Myocyte (in vitro differentiated cells): ENCODE measurements around the gene GUK1. TPM values are rescaled to one million over a fixed set of nuclear protein-coding genes. Genes with fewer than 3 reads are reported as not detected.
"Not testable (repeated sequence)": the region's sequence is repeated elsewhere in the genome, so short reads cannot be mapped to it uniquely, and the experiment has no call there.

ENCODE experiments used
- DNase-seq: peaks from one replicate; pipeline ENCODE4 v3.0.0-alpha.2; 2012; ENCODE audit warnings: low read depth
- total RNA-seq: library from RNA; depleted of rRNA; stranded (reverse); fragments of >200 nt; gene quantifications from 2 replicates; pipeline ENCODE4 v1.2.3, GENCODE V29; 2014

GUK1 gene
- total RNA-seq, 1 donor from 2014 or later = 214 TPM

DNA sequence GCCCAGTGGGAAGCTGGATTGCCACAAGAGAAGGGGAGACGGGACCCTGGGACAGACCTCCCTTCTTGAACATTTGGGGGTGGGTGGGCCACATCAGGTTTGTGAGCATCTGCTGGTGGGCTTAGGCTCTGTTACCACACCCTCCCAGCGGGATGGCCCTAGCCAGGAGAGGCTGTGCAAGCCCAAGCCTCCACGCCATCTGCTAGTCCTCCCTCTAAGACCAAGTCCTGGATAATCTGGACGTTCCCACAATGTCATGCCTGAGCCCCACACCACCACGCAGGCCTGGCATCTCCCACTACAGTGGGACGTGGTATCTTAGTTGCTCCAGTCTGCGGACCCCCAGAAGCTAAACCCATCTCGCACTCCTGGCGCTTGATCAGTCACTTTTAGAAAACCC, 21.8 kb downstream of the GUK1 start:
- no peak for DNase-seq

DNA sequence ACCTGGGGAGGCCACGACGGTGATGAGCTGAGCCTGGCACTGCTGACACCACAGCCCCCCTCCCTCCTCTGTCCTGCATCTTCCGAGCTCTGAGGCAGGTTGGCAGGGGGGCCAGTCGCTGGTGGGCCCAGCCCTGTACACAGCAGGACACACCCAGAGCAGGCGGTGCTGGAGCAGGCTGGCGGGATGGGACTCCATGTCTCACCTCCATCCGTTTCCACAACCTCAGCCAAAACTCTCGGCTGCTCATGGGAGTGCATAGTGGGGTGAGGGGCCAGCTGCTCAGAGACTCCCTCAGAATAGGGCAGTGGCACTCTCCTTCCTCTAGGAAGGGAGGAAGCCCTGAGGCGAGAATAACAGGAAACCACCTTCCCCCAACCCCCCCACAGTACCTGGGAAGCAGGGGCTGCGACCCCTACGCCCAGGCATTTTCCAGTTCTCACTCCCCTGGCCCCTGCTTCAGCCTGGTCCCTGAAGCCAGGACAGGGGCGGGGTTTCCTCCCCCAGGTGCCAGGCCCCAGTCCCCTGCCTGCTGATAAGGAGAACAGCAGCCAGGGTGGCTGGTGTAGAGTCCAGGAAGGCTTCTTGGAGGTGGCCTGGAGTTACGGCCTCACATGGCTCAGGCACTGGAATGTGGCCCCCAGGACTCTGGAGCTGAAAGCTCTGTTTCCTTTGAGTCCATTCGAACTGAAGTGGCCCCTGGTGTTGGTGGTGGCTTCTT, 22.4 kb downstream of the GUK1 start:
- no peak for DNase-seq

DNA sequence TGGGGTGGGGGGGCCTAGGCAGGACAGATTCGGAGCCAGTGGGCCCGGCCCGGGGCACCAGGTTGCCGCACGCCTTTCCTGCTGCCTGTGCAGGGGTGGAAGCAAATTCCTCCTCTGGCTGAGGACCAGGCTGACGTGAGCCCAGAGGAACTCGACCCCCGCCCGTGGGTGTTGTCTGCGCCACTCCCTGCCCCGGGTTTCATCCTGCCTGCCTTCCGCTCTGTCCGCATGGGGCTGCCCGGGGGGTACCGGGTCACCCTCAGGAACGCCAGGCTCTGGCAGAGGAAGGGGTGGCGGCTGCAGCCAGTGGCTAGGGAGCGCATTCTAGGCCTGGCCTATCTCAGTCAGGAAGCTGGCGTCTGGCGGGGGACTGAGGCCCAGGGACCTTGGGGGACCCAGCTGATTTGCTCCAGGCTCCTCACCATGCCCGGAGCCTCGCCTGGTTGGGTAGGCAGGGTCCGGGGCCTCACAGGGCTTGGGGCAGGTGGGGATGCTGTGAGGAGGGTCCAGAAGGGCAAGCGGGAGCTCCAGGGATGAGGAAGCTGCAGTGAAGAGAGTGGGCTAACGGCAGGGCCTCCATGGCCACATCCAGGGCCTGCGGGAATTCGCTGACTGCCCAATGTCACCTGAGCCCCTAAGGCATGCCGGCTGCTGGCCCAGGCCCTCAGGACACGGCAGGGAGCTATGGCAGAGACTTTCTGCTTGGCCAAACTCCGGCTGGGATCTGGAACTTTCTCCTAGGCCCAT, 23.1 kb downstream of the GUK1 start:
- DNase-seq = peak; percentile 22

DNA sequence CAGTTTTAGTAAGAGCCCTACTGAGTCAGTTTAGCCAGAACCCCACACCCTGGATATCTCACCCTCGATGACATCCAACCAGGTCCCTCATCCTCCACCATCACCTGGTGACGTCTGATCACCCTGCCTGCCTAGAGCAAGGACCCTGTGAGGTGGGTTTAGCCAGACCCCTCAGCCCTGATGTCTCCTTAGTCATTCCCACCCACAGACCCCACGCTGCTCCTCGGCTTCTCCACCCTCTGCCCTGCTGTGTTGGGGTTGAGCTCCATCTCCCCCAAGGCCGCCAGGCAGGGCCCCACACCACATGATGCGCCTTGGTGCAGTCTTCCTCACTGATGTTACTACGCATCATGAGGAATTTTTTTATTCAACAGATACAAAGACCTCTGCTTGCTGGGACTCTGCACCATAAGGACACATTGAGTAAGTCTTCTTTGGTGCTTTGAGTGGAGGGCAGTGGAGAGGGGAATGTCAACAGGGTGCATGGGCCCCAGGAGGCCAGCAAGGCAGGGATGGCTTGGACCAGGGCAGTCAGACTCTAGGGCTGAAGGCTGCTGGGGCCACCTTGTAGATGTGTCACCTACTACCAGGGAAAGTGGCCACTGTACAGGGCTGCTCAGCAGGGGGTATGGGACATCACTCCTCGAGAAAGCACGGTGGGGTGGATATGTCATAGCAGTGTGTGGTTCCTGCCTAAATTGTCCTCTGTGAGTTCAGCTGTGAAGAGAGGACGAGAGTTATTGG, 23.9 kb downstream of the GUK1 start:
- DNase-seq = no peak

DNA sequence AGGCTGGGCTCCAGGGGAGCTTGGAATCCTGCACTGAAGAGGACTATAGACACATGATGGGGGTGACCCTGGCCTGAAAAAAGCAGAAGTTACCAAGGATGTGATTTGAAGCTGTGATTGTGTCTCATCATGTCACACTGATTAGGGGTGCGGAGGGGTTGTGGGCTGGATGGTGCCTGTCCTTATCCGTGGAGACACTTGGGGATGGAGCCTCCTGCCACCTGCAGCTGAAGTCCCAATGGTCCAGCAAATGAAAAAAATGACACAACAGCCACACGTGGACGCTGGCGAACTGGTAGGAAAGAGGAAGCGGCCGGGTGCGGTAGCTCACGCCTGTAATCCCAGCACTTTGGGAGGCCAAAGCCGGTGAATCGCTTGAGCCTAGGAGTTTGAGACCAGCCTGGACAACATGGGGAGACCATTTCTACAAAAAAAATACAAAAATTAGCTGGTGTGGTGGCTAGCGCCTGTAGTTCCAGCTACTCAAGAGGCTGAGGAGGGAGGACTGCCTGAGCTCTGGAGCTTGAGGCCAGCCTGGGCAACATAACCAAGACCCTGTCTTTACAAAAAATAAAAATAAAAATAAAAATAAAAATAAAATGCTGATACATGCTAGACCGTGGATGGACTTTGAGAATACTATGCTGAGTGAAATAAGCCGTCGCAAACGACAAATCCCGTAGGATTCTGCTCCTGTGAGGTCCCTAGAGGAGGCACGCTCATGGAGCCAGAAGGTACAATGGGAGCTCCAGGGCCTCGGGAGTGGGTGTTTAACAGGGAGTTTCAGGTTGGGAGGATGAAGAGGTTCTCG, 24.7 kb downstream of the GUK1 start:
- DNase-seq = no peak

DNA sequence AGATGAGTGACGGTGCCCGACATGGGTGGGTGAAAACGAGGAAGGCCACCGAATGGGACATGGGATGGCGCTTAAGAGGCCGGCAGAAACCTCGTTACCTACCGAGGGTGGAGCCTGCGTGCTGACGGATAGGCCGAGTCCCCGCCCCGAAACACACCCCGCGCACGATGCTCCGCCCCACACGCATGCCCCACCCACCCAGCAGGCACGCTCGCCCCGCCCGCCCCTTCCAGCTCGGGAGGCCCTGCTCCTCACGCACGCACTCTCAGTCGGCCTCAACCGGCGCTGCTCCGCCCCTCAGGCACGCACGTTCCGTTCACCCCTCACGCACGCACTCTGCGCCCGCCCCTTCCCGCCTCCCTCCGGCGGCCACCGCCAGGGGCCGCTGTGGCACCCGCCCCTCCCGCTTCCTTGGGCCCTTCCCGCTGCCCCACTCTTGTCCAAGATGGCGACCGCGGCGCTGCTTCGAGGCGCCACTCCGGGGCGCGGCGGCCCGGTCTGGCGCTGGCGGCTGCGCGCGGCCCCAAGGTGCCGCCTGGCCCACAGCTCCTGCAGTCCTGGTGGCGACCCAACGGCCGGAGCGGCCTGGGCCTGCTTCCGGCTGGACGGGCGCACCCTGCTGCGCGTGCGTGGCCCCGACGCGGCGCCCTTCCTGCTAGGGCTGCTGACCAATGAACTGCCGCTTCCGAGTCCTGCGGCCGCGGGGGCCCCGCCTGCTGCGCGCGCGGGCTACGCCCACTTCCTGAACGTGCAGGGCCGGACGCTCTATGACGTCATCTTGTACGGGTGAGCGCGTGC, 25.5 kb downstream of the GUK1 start, which contains the start of gene IBA57:
Gene IBA57 (plus strand): TSS at position 433 of the 798 bp plus-strand sequence. CDS start 13 bp downstream, at position 446.
- DNase-seq = peak; percentile 98

DNA sequence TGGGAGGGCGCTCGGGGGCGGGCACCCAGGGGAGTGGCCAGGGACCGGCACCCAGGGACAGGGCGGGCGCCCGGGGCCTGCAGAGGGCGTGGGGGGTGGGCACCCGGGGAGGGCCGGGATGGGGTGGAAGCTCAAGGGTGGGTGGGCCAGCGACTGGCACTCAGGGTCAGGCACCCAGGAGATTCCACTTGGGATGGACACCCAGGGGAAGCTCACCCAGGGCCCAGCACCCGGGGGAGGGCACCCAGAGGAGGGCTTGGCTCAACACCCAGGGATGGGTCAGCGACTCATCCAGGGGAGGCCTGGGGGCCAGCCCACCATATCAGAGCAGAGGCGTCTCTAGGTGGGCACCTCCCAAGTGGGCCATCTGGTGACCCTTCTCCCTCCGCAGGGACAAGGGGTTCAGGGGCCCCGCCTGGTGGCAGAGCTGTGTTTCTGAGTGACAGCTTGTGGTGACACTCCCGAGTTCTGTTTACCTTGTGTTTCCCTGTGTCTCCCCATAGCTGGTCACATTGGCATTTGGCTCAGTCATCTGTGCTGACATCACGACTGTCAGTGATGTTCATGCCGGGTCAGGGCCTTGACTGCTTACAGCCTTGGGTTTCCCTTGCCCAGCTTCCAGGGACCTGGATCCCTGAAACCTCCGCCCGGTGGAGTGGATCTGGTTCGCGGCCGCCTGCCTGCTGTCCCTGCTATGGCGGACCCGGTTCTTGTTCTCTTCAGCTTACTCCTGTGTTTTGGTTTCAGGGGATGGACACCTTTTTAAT, 26.3 kb downstream of the GUK1 start:
- DNase-seq = peak; percentile 90

DNA sequence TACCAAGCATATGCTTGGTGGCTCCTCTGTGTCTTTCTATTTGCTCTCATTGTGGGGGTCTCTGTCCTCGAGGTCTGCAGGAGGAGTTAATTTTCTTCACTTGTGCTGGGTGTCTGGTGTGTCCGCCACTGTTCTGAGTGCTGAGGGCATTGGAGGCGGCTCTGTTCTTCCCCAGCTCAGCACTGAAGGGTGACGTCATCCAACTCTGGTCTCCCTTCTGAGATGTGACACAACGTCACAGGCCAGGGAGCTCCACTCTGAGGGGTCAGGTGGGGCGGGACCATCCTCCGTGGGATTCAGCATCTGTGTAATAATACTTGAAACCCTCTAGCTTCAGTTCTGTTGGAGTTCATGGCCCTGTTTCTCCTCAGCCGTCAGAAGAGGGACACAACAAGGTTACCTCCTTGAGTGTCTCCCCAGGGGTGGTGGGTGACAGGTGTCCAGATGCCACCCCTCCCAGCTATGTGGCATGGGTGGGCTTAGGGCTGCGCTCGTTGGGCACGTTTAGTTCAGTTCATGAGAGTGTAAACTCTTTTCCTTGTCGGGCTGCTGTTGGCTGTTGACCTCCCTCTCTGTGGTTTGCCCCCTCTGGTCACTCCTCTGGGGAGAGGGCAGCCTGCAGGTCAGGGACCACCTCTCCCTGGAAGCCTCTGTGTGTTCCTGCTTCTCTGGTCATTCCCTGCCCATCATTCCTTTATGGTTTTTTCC, 28.6 kb downstream of the GUK1 start:
- DNase-seq = no peak

DNA sequence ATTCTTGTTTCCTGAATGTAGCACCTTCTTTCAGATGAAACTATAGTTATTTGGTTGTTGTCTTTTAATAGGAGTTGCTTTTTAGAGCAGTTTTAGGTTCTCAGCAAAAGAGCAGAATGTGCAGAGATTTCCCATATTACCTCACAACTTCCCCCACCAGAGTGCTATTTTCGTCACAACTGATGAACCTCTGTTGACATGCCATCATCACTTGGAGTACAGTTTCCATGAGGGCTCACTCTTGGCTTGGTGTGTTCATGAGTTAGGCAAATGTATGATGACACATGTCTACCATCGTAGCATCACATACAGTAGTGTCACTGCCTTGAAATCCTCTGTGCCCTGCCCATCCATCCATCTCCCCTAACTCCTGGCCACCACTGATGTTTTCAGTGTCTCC, 29.3 kb downstream of the GUK1 start:
- DNase-seq = no peak

DNA sequence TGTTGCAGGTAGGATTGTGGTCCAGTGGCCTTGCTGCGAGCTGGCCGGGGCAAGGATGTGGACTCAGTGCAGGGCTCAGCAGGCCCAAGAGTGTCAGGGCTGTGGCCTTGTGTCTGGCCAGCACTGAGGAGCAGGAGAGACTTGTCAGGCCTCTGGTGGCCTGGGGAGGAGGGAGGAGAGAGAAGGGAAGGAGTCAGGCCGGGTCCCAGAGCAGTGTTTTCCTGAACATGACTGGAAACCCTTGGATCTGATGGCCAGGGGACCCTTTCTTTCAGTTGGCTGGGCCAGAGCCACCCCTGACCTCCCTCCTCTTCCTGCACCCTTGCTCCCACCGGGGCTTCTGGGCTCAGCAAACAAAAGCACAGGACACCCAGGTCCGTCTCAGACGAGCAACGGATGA, 30.6 kb downstream of the GUK1 start:
- DNase-seq = no peak

DNA sequence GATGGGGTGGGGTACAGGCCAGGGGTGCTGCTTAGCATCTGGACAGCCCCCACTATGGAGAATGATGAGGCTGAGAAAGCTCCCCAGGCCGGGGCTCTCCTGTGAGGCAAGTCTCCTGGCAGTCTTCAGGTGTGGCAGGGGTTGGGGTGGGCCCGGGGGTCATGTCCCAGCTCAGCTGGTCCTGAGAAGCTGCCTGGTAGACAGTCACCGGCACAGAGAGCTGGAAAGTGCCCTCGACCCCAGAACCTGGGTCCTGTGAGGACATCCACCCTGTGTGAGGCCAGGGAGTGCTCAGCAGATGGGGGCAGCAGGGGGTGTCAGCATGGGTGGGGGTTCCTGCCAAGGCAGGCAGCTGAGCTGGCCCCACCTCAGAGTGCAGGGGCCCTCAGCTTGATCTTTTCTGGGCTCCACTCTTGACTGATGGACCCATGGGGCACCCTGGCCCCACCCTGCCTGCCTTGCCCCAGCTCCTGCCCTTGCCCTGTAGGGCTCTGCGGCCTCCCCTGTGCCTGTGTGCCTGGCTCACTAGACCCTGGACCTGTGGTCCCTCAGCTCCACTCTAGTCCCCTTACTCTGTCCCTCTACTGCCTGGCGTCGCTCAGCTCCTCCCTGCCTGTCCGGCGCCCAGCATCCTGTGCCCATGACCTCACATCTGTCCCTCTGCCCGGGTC, 31.3 kb downstream of the GUK1 start:
- no peak for DNase-seq

DNA sequence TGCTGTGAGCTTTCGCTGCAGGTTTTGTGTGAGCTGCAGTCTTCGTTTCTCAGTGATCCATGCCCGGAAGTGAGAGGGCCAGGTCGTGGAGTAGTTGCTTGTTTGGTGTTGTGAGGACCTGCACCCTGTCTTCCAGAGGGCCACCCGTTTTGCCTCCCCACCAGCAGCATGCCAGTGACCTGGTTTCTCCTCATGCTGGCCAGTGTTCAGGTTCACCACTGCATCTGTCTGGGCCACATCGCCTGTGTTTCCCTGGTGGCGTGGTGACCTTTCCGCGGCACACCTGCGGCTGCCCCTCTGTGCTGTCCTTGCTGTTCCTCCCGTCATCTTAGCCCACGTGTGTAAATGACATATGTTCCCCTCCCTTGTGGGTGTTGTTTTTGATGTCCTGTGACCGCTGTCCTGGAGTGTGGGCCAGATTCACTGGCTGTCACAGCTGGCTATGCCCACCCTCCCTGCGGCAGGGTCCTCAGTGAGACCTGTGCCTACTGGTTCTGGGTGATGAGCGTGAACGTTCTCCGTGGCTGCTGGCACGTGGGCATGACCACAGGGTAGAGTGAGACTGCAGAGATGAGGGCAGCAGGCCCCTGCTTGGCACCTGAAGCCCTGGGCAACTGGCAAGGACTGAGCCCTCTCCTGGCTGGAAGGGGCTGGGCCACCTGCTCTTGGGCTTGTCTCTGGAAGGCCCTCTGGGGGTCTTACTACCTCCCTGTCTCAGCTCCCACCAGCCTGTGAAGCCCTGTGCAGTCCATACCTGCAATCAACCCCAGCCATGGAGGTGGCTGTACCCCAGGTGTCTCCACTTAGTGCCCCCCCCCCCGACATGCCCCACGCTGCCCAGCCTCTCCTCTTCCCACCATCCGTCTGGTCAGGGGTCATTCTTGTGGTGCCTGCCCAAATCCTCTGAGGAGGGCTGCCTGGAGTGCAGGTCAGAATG, 32.8 kb downstream of the GUK1 start:
- DNase-seq = no peak

DNA sequence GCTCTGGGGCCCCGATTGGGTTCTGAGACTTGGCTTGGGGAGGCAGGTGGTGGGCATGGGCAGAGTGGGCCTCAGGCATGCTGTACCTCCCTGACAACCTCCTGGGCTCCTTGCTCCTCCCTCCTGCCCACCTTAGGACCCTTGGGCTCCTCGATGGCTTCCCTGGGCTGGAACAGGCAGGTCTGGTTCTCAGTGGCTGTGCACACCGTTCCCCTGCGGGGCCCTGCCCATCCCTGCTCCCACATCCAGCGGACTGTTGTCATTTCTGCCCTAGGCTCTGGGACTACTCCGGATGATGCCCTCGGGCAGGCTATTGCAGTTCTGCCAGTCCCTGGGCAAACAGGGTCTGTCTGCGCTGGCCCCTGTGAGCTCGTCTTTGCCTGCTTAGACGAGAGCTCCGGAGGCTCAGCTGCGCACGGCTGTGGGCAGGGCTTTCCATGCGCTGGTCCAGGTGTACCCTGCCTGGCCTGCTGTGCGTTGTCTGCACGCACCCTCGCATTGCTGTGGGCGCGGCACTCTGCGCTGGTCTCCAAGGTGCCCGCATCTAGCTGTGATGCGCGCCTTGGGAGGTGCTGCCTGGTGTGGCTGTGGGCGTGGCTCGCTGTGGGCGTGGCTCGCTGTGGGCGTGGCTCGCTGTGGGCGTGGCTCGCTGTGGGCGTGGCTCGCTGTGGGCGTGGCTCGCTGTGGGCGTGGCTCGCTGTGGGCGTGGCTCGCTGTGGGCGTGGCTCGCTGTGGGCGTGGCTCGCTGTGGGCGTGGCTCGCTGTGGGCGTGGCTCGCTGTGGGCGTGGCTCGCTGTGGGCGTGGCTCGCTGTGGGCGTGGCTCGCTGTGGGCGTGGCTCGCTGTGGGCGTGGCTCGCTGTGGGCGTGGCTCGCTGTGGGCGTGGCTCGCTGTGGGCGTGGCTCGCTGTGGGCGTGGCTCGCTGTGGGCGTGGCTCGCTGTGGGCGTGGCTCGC, 33.7 kb downstream of the GUK1 start:
- not testable (repeated sequence) for DNase-seq

DNA sequence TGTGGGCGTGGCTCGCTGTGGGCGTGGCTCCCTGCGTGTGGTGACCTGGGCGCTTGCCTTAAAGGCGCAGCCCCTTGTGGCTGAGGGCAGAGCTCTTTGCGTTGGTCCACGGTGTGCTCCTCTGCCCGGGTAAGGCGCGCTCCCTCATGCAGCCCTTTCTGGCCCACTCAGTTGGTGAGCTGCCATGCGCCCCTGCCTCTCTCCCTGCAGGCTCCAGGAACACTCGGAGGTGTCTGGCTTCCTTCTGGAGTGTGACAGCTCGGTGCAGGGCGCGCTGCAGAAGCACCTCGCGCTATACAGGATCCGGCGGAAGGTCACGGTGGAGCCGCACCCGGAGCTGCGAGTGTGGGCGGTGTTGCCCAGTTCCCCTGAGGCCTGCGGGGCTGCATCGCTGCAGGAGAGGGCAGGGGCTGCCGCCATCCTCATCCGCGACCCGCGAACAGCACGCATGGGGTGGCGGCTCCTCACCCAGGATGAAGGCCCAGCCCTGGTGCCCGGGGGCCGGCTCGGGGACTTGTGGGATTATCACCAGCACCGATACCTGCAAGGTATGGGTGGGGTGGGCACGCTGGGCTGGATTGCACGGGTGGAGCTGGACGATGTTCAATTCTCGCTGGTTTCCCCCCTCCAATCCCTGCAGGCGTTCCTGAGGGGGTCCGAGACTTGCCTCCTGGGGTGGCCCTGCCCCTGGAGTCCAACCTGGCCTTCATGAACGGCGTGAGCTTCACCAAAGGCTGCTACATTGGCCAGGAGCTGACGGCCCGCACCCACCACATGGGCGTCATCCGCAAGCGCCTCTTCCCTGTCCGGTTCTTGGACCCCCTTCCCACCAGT, 34.6 kb downstream of the GUK1 start:
- no peak for DNase-seq
